GM12873 (cell line): ENCODE results near the gene TERF2IP.

Experiments
- TF ChIP-seq, protein P1 (sequence below): IDR thresholded peaks from 2 replicates; pipeline ENCODE4 v1.5.1; 2012; ENCODE audit warnings: low read depth, mild to moderate bottlenecking, moderate library complexity, low read length, control low read depth; ENCODE audit not compliant: insufficient read depth; ENCODE audit errors: missing control alignments

The TERF2IP gene

GRCh38 chr16:75644240-75645012, 3.1 kb upstream of the TERF2IP start:
- TF ChIP-seq, protein P1, sequence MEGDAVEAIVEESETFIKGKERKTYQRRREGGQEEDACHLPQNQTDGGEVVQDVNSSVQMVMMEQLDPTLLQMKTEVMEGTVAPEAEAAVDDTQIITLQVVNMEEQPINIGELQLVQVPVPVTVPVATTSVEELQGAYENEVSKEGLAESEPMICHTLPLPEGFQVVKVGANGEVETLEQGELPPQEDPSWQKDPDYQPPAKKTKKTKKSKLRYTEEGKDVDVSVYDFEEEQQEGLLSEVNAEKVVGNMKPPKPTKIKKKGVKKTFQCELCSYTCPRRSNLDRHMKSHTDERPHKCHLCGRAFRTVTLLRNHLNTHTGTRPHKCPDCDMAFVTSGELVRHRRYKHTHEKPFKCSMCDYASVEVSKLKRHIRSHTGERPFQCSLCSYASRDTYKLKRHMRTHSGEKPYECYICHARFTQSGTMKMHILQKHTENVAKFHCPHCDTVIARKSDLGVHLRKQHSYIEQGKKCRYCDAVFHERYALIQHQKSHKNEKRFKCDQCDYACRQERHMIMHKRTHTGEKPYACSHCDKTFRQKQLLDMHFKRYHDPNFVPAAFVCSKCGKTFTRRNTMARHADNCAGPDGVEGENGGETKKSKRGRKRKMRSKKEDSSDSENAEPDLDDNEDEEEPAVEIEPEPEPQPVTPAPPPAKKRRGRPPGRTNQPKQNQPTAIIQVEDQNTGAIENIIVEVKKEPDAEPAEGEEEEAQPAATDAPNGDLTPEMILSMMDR, result no peak

DNA sequence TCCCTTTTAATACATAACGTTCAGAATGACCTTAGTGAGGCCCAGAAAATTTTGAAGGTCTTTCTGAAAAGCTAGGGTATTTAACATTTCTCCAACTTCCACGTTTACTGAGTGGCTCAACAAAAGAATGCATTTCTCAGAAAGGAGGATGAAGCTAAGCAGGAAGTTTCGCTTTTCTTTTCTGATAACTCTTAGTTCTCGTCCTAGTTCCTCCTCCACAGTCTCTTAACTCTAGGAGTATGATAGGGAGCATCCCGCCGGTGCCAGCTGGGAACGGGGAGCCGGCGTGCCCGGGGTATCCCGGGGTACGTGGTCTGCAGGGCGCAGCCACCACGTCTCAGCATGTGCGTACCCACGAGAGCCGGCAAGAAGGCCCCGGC, 471 bp upstream of the TERF2IP start:
- TF ChIP-seq, protein P1, result no peak

DNA sequence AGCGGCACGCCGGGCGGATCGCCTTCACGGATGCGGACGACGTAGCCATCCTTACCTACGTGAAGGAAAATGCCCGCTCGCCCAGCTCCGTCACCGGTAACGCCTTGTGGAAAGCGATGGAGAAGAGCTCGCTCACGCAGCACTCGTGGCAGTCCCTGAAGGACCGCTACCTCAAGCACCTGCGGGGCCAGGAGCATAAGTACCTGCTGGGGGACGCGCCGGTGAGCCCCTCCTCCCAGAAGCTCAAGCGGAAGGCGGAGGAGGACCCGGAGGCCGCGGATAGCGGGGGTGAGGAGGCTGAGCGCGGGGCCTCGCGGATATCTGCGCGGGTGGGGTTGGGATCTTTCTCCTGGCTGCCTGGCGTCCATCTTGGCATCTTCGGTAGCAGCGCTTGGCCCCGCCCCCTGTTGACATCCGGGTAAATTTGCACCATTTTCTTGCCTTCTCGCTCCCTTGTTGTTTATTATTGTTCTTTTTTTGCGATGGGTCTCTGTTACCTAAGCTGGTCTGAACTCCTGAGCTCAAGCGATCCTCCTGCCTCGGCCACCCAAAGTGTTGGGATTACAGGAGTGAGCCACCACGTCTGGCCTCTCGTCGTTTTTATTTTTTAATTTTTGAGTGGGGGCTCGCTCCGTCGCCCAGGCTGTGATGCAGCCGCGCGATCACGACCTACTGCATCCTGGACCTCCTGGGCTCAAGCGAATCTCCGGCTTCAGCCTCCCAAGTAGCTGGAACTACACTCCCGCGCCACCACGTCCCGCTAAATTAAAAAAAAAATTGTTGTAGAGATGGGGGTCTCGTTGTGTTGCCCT, 898 bp downstream of the TERF2IP start:
- TF ChIP-seq, protein P1, result no peak

DNA sequence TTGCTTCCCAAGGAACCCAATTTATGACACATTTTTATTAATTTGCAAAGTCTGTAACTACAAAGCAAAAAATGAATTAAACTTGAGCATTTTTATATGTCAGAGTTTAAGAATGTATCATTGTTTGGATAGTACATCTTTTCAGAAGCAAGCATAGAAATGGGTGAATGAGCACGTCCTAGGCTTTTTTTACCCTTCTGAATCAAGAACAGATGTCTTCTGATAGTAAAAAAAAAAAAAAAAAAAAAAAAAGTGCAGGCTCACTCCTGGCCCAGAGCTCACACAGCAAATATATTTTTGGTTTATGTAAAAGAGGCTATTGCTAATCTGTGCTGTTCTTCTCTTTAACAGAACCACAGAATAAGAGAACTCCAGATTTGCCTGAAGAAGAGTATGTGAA, 6.3 kb downstream of the TERF2IP start:
- TF ChIP-seq, protein P1, result no peak

DNA sequence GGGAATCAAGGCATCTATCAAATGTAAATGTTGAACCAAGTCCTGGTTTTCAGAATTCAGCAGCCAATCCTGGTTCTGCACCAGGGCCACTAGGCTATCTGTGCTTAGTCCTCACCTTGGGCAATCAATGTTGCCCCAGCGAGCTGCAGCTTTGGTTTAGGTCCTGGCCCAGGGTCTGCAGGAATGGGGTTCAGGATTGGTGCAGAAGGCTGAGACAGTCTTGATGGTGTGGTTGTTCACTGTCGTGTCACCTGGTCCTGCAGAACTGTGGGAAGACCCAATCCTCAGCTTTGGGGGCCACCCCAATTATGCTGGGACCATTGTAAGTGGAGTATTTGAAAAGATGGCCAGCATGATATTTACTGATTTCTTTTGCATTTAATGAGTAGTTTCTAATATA, 10.6 kb downstream of the TERF2IP start:
- TF ChIP-seq, protein P1, result no peak

DNA sequence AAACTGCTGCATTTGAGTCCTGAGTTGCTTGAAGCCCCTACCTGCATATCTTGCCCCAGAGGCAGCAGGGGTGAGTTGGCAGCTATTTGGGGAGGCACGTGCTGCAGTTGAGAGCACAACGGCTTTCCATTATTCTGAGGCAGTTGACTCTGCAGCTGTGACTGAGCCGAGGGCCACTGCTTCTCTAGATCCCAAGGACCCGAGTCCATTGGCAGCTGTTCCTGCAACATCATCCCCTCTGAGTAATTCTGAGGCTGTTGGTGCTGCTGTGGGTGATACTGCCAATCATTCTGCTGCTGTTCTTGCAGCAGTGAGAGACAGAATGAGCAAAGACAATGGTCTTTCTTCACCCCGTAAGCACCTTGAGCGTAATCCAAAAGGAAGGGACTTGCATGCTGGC, 12.7 kb downstream of the TERF2IP start:
- TF ChIP-seq, protein P1, result no peak

DNA sequence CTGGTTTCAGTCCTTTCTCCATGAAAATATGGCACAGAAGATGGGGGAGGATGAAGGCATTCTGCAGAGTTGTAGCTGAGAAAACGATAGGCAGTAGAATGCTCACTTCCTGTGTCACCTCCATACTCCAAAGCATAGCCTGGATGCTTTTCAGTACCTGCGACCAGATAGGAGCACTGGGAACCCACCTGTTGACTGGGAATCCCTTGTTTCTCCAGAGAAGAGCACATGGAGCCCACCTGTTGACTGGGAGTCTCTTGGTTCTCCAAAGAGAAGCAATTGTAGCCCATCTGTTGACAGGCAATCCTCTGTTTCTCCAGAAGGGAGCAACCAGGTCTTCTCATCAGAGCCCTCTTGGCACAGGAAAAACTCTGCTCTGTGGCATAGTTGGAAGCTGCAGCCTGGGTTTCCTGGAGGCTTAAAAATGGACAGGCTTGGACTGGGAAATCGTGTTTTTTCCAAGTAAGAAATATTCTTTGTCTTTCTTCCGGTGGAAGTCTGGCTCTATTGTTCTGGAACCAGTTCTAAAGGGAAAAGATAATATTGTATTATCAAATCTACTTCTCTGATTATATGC, 13.2 kb downstream of the TERF2IP start:
- TF ChIP-seq, protein P1, result no peak
